NCI-H1694 treated with DMSO at 0.1 percent for 48 hours (cell line): ENCODE data around the gene FARP1.
"Not testable (repeated sequence)": the region's sequence is repeated elsewhere in the genome, so short reads cannot be mapped to it uniquely, and the experiment has no call there.

Experiments
- DNase-seq: peaks from one replicate; lab custom pipeline; 2025; lab: John Stamatoyannopoulos, UW

The FARP1 gene

GRCh38 chr13:98225036-98225940, 82.4 kb downstream of the FARP1 start:
- DNase-seq: no peak

GRCh38 chr13:98226496-98226895, 83.6 kb downstream of the FARP1 start:
- no peak for DNase-seq

- DNase-seq: no peak
These were observed 85.9 kb downstream of the FARP1 start for GRCh38 chr13:98228661-98229341.

- DNase-seq: not testable (repeated sequence)
These were observed 87.9 kb downstream of the FARP1 start for GRCh38 chr13:98230762-98231161.

GRCh38 chr13:98232456-98232855, 89.6 kb downstream of the FARP1 start:
- DNase-seq: no peak

- no peak for DNase-seq
These were observed 90.2 kb downstream of the FARP1 start for GRCh38 chr13:98233127-98233526.

GRCh38 chr13:98234348-98234747, 91.5 kb downstream of the FARP1 start:
- DNase-seq: no peak

- no peak for DNase-seq
These were observed 93.3 kb downstream of the FARP1 start for GRCh38 chr13:98236197-98236596.

- DNase-seq: no peak
These were observed 94.4 kb downstream of the FARP1 start for GRCh38 chr13:98237331-98237730.

- no peak for DNase-seq
These were observed 96.5 kb downstream of the FARP1 start for GRCh38 chr13:98239162-98240076.

GRCh38 chr13:98240135-98240534, 97.2 kb downstream of the FARP1 start:
- no peak for DNase-seq

GRCh38 chr13:98240974-98241373, 98.1 kb downstream of the FARP1 start:
- no peak for DNase-seq

- DNase-seq: no peak
These were observed 99.1 kb downstream of the FARP1 start for GRCh38 chr13:98241976-98242375.

- DNase-seq: no peak
These were observed 99.5 kb downstream of the FARP1 start for GRCh38 chr13:98242403-98242802.

GRCh38 chr13:98243929-98244272, 101.0 kb downstream of the FARP1 start:
- no peak for DNase-seq

- DNase-seq: no peak
These were observed 103.8 kb downstream of the FARP1 start for GRCh38 chr13:98246538-98247172.

GRCh38 chr13:98251708-98252107, 108.8 kb downstream of the FARP1 start:
- no peak for DNase-seq

GRCh38 chr13:98252931-98253470, 110.1 kb downstream of the FARP1 start:
- DNase-seq: no peak

- DNase-seq: no peak
These were observed 110.6 kb downstream of the FARP1 start for GRCh38 chr13:98253526-98253925.

GRCh38 chr13:98254513-98254912, 111.6 kb downstream of the FARP1 start:
- DNase-seq: no peak

- DNase-seq: no peak
These were observed 115.3 kb downstream of the FARP1 start for GRCh38 chr13:98258226-98258625.
